Measurements from ENCODE around the gene TUBA8.
"Not testable (repeated sequence)": the region's sequence is repeated elsewhere in the genome, so short reads cannot be mapped to it uniquely, and the experiment has no call there.

TUBA8 gene

GRCh38 chr22:18110194-18110953 is at the start of gene TUBA8:
TUBA8 (plus strand) TSS chr22:18110809; CDS start chr22:18110866, 57 bp downstream.
- DNase-seq: peak; percentile 19

GRCh38 chr22:18062421-18062820 is 48.2 kb upstream of the TUBA8 start:
- DNase-seq: no peak

GRCh38 chr22:18063306-18063705 is 47.3 kb upstream of the TUBA8 start:
- DNase-seq: no peak

GRCh38 chr22:18063715-18064114 is 46.9 kb upstream of the TUBA8 start:
- DNase-seq: not testable (repeated sequence)

- no peak for DNase-seq
Observed at GRCh38 chr22:18064636-18065035, 46.0 kb upstream of the TUBA8 start.

- DNase-seq: no peak
Observed at GRCh38 chr22:18065256-18065655, 45.4 kb upstream of the TUBA8 start.

GRCh38 chr22:18066181-18066859 is 44.3 kb upstream of the TUBA8 start:
- no peak for DNase-seq

- DNase-seq: no peak
Observed at GRCh38 chr22:18067121-18067520, 43.5 kb upstream of the TUBA8 start.

GRCh38 chr22:18067548-18068341 is 42.9 kb upstream of the TUBA8 start:
- DNase-seq: no peak

GRCh38 chr22:18068381-18068988 is 42.1 kb upstream of the TUBA8 start:
- no peak for DNase-seq

GRCh38 chr22:18069041-18069440 is 41.6 kb upstream of the TUBA8 start:
- no peak for DNase-seq

GRCh38 chr22:18070041-18070440 is 40.6 kb upstream of the TUBA8 start:
- no peak for DNase-seq

- no peak for DNase-seq
Observed at GRCh38 chr22:18070556-18071306, 39.9 kb upstream of the TUBA8 start.

- not testable (repeated sequence) for DNase-seq
Observed at GRCh38 chr22:18071307-18071967, 39.2 kb upstream of the TUBA8 start.

- no peak for DNase-seq
Observed at GRCh38 chr22:18071968-18072310, 38.7 kb upstream of the TUBA8 start.

- DNase-seq: no peak
Observed at GRCh38 chr22:18073467-18073866, 37.1 kb upstream of the TUBA8 start.

- DNase-seq: not testable (repeated sequence)
Observed at GRCh38 chr22:18073927-18074326, 36.7 kb upstream of the TUBA8 start.

- DNase-seq: no peak
Observed at GRCh38 chr22:18075101-18075719, 35.4 kb upstream of the TUBA8 start.

- DNase-seq: peak; percentile 74
Observed at GRCh38 chr22:18075720-18076497, 34.7 kb upstream of the TUBA8 start.

- DNase-seq: no peak
Observed at GRCh38 chr22:18077087-18077638, 33.4 kb upstream of the TUBA8 start.

Measured in activated CD4-positive, alpha-beta T cell treated with anti-CD3 and anti-CD28 coated beads, Interleukin-2, Interleukin-6, amounts not matched to agents 100 ng/mL and 50 ng/mL, durations not matched to agents 16 hours and 8 hours (primary cell).